GM08714 (cell line): ENCODE data around the gene FANCM.

ENCODE experiments used
- H3K4me3 ChIP-seq: fragments of 200-500 bp; sonication (Bioruptor generic); 2 replicates; pipeline ENCODE4 v1.5.1; 2014; ENCODE audit warnings: mild to moderate bottlenecking, low read length, inconsistent platforms
- ZNF274 ChIP-seq: IDR thresholded peaks from 2 replicates; pipeline ENCODE4 v1.6.1; 2012; ENCODE audit warnings: mild to moderate bottlenecking, low read depth, low read length

The FANCM gene

GRCh38 chr14:45246691-45247090 lies 111.0 kb downstream of the FANCM start:
- TF ChIP-seq ZNF274, result no peak
- H3K4me3 ChIP-seq, result no peak overlapping the region

DNA sequence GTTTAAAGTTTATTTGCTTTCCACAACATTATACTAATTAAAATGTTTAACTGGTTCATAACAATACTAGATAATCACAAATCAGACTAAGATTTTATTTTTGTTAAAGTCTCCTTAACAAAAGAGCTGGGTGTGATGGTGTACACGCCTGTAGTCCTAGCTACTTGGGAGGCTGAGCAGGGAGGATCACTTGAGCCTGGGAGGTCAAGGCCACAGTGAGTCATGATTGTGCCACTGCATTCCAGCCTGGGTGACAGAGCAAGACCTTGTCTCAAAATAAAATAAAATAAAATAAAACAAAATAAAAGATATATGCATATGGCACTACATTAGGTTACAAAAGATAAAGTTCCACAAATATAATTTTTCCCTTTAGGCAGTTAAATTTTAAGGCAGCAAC lies 111.7 kb downstream of the FANCM start:
- no peak for TF ChIP-seq ZNF274
- no peak overlapping the region for H3K4me3 ChIP-seq

GRCh38 chr14:45249856-45250575 lies 114.3 kb downstream of the FANCM start:
- TF ChIP-seq ZNF274, result no peak
- H3K4me3 ChIP-seq, result peak overlapping the region; percentile 37
